SU-DHL-6 (cell line): ENCODE measurements around the gene CCNL1.

ENCODE experiments used
- H2AFZ ChIP-seq: fragments of 200-600 bp; sonication (generic); 2 replicates; pipeline ENCODE4 v1.6.1; 2014; ENCODE audit warnings: low read depth, mild to moderate bottlenecking, moderate library complexity, mixed read lengths, antibody characterized with exemption, low read length; ENCODE audit not compliant: severe bottlenecking
- H3F3A ChIP-seq: fragments of 200-600 bp; shearing (Covaris generic); 2 replicates; pipeline ENCODE4 v1.6.0; 2016; ENCODE audit warnings: antibody characterized with exemption, mild to moderate bottlenecking; ENCODE audit not compliant: insufficient read depth
- H3K27ac ChIP-seq: fragments of 200-600 bp; sonication (generic); 2 replicates; pipeline ENCODE4 v1.5.1; 2016; ENCODE audit warnings: low read depth, mild to moderate bottlenecking, low read length, moderate library complexity, mixed read lengths
- H3K27me3 ChIP-seq: fragments of 200-600 bp; sonication (generic), shearing (Covaris generic); 2 replicates; pipeline ENCODE4 v1.6.0; 2014; ENCODE audit warnings: mild to moderate bottlenecking, low read length
- H3K36me3 ChIP-seq: fragments of 200-600 bp; sonication (generic); 2 replicates; pipeline ENCODE4 v1.6.1; 2014; ENCODE audit warnings: mild to moderate bottlenecking, low read length, mixed read lengths
- H3K4me2 ChIP-seq: fragments of 300-600, 200-600 bp; shearing (Covaris generic), sonication (generic); 2 replicates; pipeline ENCODE4 v1.6.0; 2014; ENCODE audit warnings: low read length, low read depth, mild to moderate bottlenecking; ENCODE audit not compliant: poor library complexity, severe bottlenecking
- H3K4me3 ChIP-seq: fragments of 200-600 bp; sonication (generic); 2 replicates; pipeline ENCODE4 v1.5.1; 2014; ENCODE audit warnings: antibody characterized with exemption, low read length, mild to moderate bottlenecking, mixed read lengths; ENCODE audit not compliant: insufficient read depth, poor library complexity, severe bottlenecking
- H3K79me2 ChIP-seq: fragments of 200-600 bp; sonication (generic); 2 replicates; pipeline ENCODE4 v1.6.1; 2014; ENCODE audit warnings: mild to moderate bottlenecking, low read length, moderate library complexity; ENCODE audit not compliant: insufficient read depth
- H3K9ac ChIP-seq: fragments of 200-600 bp; sonication (generic); 2 replicates; pipeline ENCODE4 v1.7.0; 2014; ENCODE audit warnings: mild to moderate bottlenecking, low read length
- H3K9me2 ChIP-seq: fragments of 200-600 bp; sonication (generic); replicated peaks from 2 replicates; pipeline ENCODE4 v1.6.1; 2014; ENCODE audit warnings: low read length; ENCODE audit not compliant: insufficient read depth
- H3K9me3 ChIP-seq: fragments of 200-600 bp; sonication (generic); 2 replicates; pipeline ENCODE4 v1.6.1; 2014; ENCODE audit warnings: low read length, mixed read lengths; ENCODE audit not compliant: insufficient read depth
- H4K20me1 ChIP-seq: fragments of 200-600 bp; sonication (generic); 2 replicates; pipeline ENCODE4 v1.6.1; 2014; ENCODE audit warnings: low read depth, mild to moderate bottlenecking, antibody characterized with exemption, low read length, moderate library complexity, mixed read lengths
- EZH2phosphoT487 ChIP-seq: fragments of 200-600 bp; sonication (generic), shearing (Covaris generic); conservative IDR thresholded peaks from 2 replicates; pipeline ENCODE4 v1.6.1; 2018; ENCODE audit warnings: mild to moderate bottlenecking, antibody characterized with exemption, low read length, moderate library complexity, mixed read lengths
- TF ChIP-seq, protein P1 (sequence below): fragments of 200-600 bp; sonication (generic); IDR thresholded peaks from one replicate; pipeline ENCODE4 v1.5.1; 2017; ENCODE audit warnings: antibody characterized with exemption, mild to moderate bottlenecking, low read length, moderate library complexity; ENCODE audit not compliant: insufficient read depth, poor library complexity, severe bottlenecking

Gene CCNL1

DNA sequence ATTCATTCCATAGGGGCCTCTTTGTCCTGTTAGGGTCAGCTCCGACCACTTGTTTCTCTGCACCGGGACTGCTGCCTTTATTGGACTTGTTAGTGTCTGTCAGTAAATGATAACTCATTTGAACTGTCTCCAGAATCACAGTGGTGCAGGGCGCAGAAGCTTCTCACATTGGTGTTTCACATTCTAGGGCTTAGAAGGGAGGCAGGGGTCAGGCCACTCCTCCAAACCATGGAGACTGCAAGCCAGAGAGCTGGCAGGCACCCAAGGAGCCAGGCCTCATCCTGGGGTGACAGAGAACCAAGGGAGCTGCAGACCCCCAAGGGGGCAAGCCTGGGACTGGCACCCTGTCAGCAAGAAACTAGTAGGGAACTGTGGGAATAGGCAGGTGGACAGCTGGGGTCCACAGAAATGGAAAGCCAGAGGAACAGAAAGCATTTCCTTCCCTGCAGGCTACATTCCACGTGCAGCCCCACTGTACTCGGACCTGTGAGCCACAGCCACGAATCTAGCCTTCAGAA lies 49.1 kb downstream of the CCNL1 start:
- no peak overlapping the region for H2AFZ ChIP-seq
- H3K9me2 ChIP-seq: no peaks in the 10 kb centered on the region
- H3K79me2 ChIP-seq: no peaks in the 10 kb centered on the region
- H3K27me3 ChIP-seq: no peaks in the 10 kb centered on the region
- no peak overlapping the region for H3K4me3 ChIP-seq
- H3K36me3 ChIP-seq: no peaks in the 10 kb centered on the region
- H3F3A ChIP-seq: no peaks in the 10 kb centered on the region
- no peak overlapping the region for H3K27ac ChIP-seq
- no peaks in the 10 kb centered on the region for H4K20me1 ChIP-seq
- H3K9ac ChIP-seq: no peak overlapping the region
- no peak overlapping the region for H3K4me2 ChIP-seq
- H3K9me3 ChIP-seq: no peaks in the 10 kb centered on the region
- no peak for TF ChIP-seq EZH2phosphoT487
- TF ChIP-seq, protein P1, sequence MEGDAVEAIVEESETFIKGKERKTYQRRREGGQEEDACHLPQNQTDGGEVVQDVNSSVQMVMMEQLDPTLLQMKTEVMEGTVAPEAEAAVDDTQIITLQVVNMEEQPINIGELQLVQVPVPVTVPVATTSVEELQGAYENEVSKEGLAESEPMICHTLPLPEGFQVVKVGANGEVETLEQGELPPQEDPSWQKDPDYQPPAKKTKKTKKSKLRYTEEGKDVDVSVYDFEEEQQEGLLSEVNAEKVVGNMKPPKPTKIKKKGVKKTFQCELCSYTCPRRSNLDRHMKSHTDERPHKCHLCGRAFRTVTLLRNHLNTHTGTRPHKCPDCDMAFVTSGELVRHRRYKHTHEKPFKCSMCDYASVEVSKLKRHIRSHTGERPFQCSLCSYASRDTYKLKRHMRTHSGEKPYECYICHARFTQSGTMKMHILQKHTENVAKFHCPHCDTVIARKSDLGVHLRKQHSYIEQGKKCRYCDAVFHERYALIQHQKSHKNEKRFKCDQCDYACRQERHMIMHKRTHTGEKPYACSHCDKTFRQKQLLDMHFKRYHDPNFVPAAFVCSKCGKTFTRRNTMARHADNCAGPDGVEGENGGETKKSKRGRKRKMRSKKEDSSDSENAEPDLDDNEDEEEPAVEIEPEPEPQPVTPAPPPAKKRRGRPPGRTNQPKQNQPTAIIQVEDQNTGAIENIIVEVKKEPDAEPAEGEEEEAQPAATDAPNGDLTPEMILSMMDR: no peak

DNA sequence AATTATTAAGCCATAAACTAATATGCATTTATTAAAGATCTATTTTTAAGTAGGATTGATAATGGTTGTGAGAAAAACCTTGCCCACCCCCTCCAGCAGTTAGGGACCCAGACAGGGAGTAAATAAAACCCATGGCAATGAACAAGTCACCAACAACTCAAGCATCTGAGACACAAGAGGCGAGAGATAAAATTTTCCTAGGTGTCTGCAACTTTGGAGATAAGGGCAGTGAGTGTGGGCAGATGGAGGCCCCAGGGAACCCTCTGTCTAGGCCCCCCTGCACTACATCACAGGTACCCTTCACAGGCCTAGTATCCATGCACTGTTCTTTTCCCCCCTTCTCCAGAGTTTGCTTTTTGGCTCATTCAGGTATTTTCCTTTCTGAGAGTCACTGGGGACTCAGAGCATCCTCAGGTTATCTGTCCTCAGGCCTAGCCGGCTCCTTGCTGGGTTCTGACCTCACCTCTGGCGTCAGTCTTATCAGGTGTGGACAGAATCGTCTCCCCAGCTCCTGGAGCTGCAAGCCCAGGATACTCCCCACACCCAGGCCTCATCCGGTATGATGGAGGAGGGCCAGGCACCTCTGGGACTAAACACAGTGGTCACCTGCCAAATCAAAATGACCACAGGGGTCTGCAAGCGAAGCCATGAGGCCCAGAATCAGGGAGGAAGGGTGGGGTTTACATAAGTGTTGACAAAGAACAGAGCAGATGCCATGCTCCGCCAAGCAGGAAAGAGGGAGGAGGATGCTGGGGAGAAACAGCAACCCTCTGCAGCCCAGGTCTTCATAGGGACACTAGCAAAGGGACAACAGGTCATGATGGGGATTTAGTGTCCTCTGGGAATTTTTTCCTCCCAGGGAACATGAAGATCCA lies 50.4 kb downstream of the CCNL1 start:
- H3K27ac ChIP-seq: no peak overlapping the region
- H3K9ac ChIP-seq: no peak overlapping the region
- H3K36me3 ChIP-seq: no peaks in the 10 kb centered on the region
- no peak overlapping the region for H2AFZ ChIP-seq
- H3K79me2 ChIP-seq: no peaks in the 10 kb centered on the region
- H3K9me2 ChIP-seq: no peaks in the 10 kb centered on the region
- H3K4me2 ChIP-seq: no peak overlapping the region
- no peaks in the 10 kb centered on the region for H3K27me3 ChIP-seq
- no peak for TF ChIP-seq EZH2phosphoT487
- TF ChIP-seq, protein P1: no peak
- H3K9me3 ChIP-seq: no peaks in the 10 kb centered on the region
- no peaks in the 10 kb centered on the region for H4K20me1 ChIP-seq
- H3K4me3 ChIP-seq: no peak overlapping the region
- no peaks in the 10 kb centered on the region for H3F3A ChIP-seq

DNA sequence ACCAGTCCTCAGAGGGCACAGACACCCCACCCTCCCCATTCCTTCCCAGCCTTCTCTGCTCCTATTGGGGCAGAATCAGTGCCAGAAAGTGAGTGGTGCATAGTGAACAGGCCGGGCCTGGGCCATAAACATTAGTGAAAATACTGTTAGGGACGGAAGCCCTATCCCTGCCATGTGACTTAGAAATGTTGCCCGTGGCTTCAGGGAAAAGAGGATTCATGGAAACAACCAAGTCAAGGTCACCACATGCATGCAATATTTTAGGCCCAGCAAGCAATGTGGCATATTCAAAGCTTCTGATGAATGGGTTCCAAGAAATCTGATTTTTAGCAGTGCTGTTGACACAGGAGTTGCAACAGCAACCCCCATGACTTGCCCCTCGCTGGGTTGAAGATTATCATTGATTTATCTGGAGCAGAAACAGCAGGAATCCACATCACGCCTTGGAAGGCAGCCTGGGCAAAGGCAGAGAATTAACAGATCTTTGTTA lies 52.3 kb downstream of the CCNL1 start:
- H3K4me2 ChIP-seq: no peak overlapping the region
- H2AFZ ChIP-seq: no peak overlapping the region
- H3K79me2 ChIP-seq: no peaks in the 10 kb centered on the region
- no peaks in the 10 kb centered on the region for H3K9me2 ChIP-seq
- H3K9ac ChIP-seq: no peak overlapping the region
- no peaks in the 10 kb centered on the region for H4K20me1 ChIP-seq
- H3K27me3 ChIP-seq: no peaks in the 10 kb centered on the region
- no peak overlapping the region for H3K27ac ChIP-seq
- H3K9me3 ChIP-seq: no peaks in the 10 kb centered on the region
- no peak overlapping the region for H3K4me3 ChIP-seq
- no peaks in the 10 kb centered on the region for H3F3A ChIP-seq
- no peak for TF ChIP-seq EZH2phosphoT487
- TF ChIP-seq, protein P1: no peak
- no peaks in the 10 kb centered on the region for H3K36me3 ChIP-seq
